ENCODE data around the gene FILIP1L. TPM values are rescaled to one million over a fixed set of nuclear protein-coding genes. Genes with fewer than 3 reads are reported as not detected.

FILIP1L gene
- total and polyA plus RNA-seq, 2 of the 13 experiments (the other 11 are each of a cell fraction or from before 2014, with no cell fraction given): 8.1 to 187 TPM

GRCh38 chr3:100063929-100064461 is 50.3 kb downstream of the FILIP1L start (continued):
- TF ChIP-seq ZHX2 (IDR thresholded peaks at IDR 0.05; ENCODE audit: low read depth) (no peak), ZHX2 (CRISPR knock-in tag; IDR thresholded peaks at IDR 0.05; ENCODE audit: borderline replicate concordance) (no peak), THRA (CRISPR knock-in tag; IDR thresholded peaks at IDR 0.05; ENCODE audit: borderline replicate concordance) (no peak; the same call in 1 of the 2 replicates), STAT6 (CRISPR knock-in tag; IDR thresholded peaks at IDR 0.05; ENCODE audit: borderline replicate concordance) (no peak), CCAR2 (optimal IDR thresholded peaks at IDR 0.05; ENCODE audit: low read depth, low read length) (no peak), ZMAT3 (CRISPR knock-in tag; conservative IDR thresholded peaks at IDR 0.05) (no peak), HOXA7 (CRISPR knock-in tag; IDR thresholded peaks at IDR 0.05) (no peak), THAP9 (CRISPR knock-in tag; IDR thresholded peaks at IDR 0.05; ENCODE audit: borderline replicate concordance) (no peak), ZEB1 (IDR thresholded peaks at IDR 0.05; ENCODE audit: insufficient replicate concordance, low read depth) (no peak), SSRP1 (CRISPR knock-in tag; IDR thresholded peaks at IDR 0.05) (no peak), MBD4 (IDR thresholded peaks at IDR 0.05; ENCODE audit: borderline replicate concordance, low read length) (no peak; the same call in 1 of the 2 replicates), ZNF550 (CRISPR knock-in tag; IDR thresholded peaks at IDR 0.05; ENCODE audit: borderline replicate concordance) (no peak), PHF8 (CRISPR knock-in tag; IDR thresholded peaks at IDR 0.05) (0 out of 2 replicates have a peak, but pooled peaks have one; percentile 27), MAFF (IDR thresholded peaks at IDR 0.05; ENCODE audit: low read depth, low read length) (no peak), ZNF605 (CRISPR knock-in tag; IDR thresholded peaks at IDR 0.05) (no peak), ZIK1 (CRISPR knock-in tag; IDR thresholded peaks at IDR 0.05; ENCODE audit: borderline replicate concordance, low read depth) (no peak)

All from HepG2 (cell line).